Mesendoderm (in vitro differentiated cells): ENCODE measurements around the gene CEP89.

Experiments
- DNase-seq: peaks from one replicate; pipeline ENCODE4 v3.0.0; 2013
- H2AK5ac ChIP-seq: 2 replicates; pipeline ENCODE4 v1.6.1; 2013; ENCODE audit warnings: low read length, inconsistent platforms
- H2BK120ac ChIP-seq: 2 replicates; pipeline ENCODE4 v1.6.1; 2013; ENCODE audit warnings: low read depth, mild to moderate bottlenecking, low read length, moderate library complexity, mixed read lengths
- H2BK15ac ChIP-seq: replicated peaks from 2 replicates; pipeline ENCODE4 v1.6.1; 2013; ENCODE audit warnings: low read depth, mild to moderate bottlenecking, moderate library complexity
- H2BK5ac ChIP-seq: 2 replicates; pipeline ENCODE4 v1.6.1; 2013; ENCODE audit warnings: low read length, inconsistent platforms
- H3K18ac ChIP-seq: 2 replicates; pipeline ENCODE4 v1.6.1; 2013; ENCODE audit warnings: mild to moderate bottlenecking, low read length, mixed read lengths
- H3K23ac ChIP-seq: one replicate; pipeline ENCODE4 v1.6.1; 2013; ENCODE audit warnings: low read length
- H3K27ac ChIP-seq: 2 replicates; pipeline ENCODE4 v1.5.1; 2013; ENCODE audit warnings: low read depth, mild to moderate bottlenecking, inconsistent platforms, low read length, moderate library complexity
- H3K27me3 ChIP-seq: 2 replicates; pipeline ENCODE4 v1.6.1; 2013; ENCODE audit warnings: low read length, control low read depth, mild to moderate bottlenecking, inconsistent platforms; ENCODE audit not compliant: insufficient read depth, poor library complexity
- H3K36me3 ChIP-seq: 2 replicates; pipeline ENCODE4 v1.6.1; 2013; ENCODE audit warnings: low read length, inconsistent platforms; ENCODE audit not compliant: control insufficient read depth, insufficient read depth
- H3K4ac ChIP-seq: one replicate; pipeline ENCODE4 v1.6.1; 2013; ENCODE audit warnings: low read depth, mild to moderate bottlenecking, low read length, moderate library complexity
- H3K4me1 ChIP-seq: 2 replicates; pipeline ENCODE4 v1.6.1; 2013; ENCODE audit warnings: low read depth, low read length, inconsistent platforms; ENCODE audit not compliant: control insufficient read depth
- H3K4me2 ChIP-seq: 2 replicates; pipeline ENCODE4 v1.6.1; 2013; ENCODE audit warnings: low read length
- H3K4me3 ChIP-seq: 2 replicates; pipeline ENCODE4 v1.5.1; 2013; ENCODE audit warnings: mild to moderate bottlenecking, low read length
- H3K56ac ChIP-seq: one replicate; pipeline ENCODE4 v1.6.1; 2013; ENCODE audit warnings: low read length
- H3K79me1 ChIP-seq: 2 replicates; pipeline ENCODE4 v1.6.1; 2013; ENCODE audit warnings: low read length, inconsistent platforms
- H3K79me2 ChIP-seq: 2 replicates; pipeline ENCODE4 v1.6.1; 2013; ENCODE audit warnings: mild to moderate bottlenecking, low read length; ENCODE audit not compliant: control insufficient read depth, insufficient read depth
- H3K9ac ChIP-seq: 2 replicates; pipeline ENCODE4 v1.6.1; 2013; ENCODE audit warnings: low read length, inconsistent platforms
- H4K5ac ChIP-seq: one replicate; pipeline ENCODE4 v1.6.1; 2013; ENCODE audit warnings: low read length
- H4K8ac ChIP-seq: one replicate; pipeline ENCODE4 v1.6.1; 2013; ENCODE audit warnings: low read depth, mild to moderate bottlenecking, control low read depth, low read length, moderate library complexity
- WGBS: extraction: QIAGEN DNeasy Blood & Tissue Kit; methylation state at CpG from one replicate; pipeline ENCODE4 v1.1.7; 2013; ENCODE audit warnings: low lambda C conversion rate, missing lambda C conversion rate; ENCODE audit not compliant: insufficient coverage; ENCODE audit errors: extremely low coverage; 5-methylcytosine and 5-hydroxymethylcytosine counted together

The CEP89 gene

GRCh38 chr19:32977280-32977679 lies 5.5 kb upstream of the CEP89 start:
- Histone ChIP-seq H2AK5ac (no peak overlapping the region), H3K4me3 (no peak overlapping the region), H2BK5ac (no peak overlapping the region), H3K18ac (no peak overlapping the region), H3K23ac (no peak overlapping the region), H4K8ac (no peak overlapping the region), H3K36me3 (peaks cover 3% of the 10 kb centered on the region), H3K27me3 (no peaks in the 10 kb centered on the region), H3K79me1 (no peaks in the 10 kb centered on the region), H3K4me1 (no peaks in the 10 kb centered on the region), H4K5ac (no peak overlapping the region), H3K79me2 (no peaks in the 10 kb centered on the region), H2BK120ac (no peak overlapping the region), H3K9ac (no peak overlapping the region), H3K4me2 (no peak overlapping the region), H2BK15ac (no peak overlapping the region), H3K56ac (no peak overlapping the region), H3K27ac (no peak overlapping the region), H3K4ac (no peak overlapping the region)
- no CpG with 5 or more reads among the region's 7 CpGs for WGBS
- no peak for DNase-seq

GRCh38 chr19:32976223-32976805 lies 4.6 kb upstream of the CEP89 start:
- no peak overlapping the region for H2BK15ac ChIP-seq
- no peak overlapping the region for H3K9ac ChIP-seq
- no CpG with 5 or more reads among the region's 14 CpGs for WGBS
- no peak overlapping the region for H3K23ac ChIP-seq
- H3K36me3 ChIP-seq, result peaks cover 3% of the 10 kb centered on the region
- no peak overlapping the region for H3K4me2 ChIP-seq
- no peak overlapping the region for H2BK120ac ChIP-seq
- H2BK5ac ChIP-seq, result no peak overlapping the region
- H3K79me2 ChIP-seq, result peaks cover 1% of the 10 kb centered on the region
- H4K8ac ChIP-seq, result no peak overlapping the region
- H3K27ac ChIP-seq, result no peak overlapping the region
- no peaks in the 10 kb centered on the region for H3K27me3 ChIP-seq
- H3K4me3 ChIP-seq, result no peak overlapping the region
- no peak overlapping the region for H3K18ac ChIP-seq
- H3K56ac ChIP-seq, result no peak overlapping the region
- DNase-seq, result peak; percentile 65
- no peaks in the 10 kb centered on the region for H3K79me1 ChIP-seq
- H4K5ac ChIP-seq, result no peak overlapping the region
- no peak overlapping the region for H3K4ac ChIP-seq
- no peak overlapping the region for H2AK5ac ChIP-seq
- no peaks in the 10 kb centered on the region for H3K4me1 ChIP-seq

GRCh38 chr19:32971012-32971595 lies 654 bp downstream of the CEP89 start:
- no peak overlapping the region for H4K8ac ChIP-seq
- H3K23ac ChIP-seq, result no peak overlapping the region
- H2AK5ac ChIP-seq, result no peak overlapping the region
- H3K27ac ChIP-seq, result no peak overlapping the region
- no peak overlapping the region for H2BK15ac ChIP-seq
- H3K4me3 ChIP-seq, result peak overlapping the region; percentile 52
- H2BK5ac ChIP-seq, result no peak overlapping the region
- H3K4me2 ChIP-seq, result peak overlapping the region; percentile 37
- H3K18ac ChIP-seq, result no peak overlapping the region
- H3K9ac ChIP-seq, result peak overlapping the region; percentile 65
- no peak for DNase-seq
- peaks cover 3% of the 10 kb centered on the region for H3K36me3 ChIP-seq
- H3K79me2 ChIP-seq, result peaks cover 9% of the 10 kb centered on the region
- H3K27me3 ChIP-seq, result no peaks in the 10 kb centered on the region
- no CpG with 5 or more reads among the region's 21 CpGs for WGBS
- H3K79me1 ChIP-seq, result peaks cover 6% of the 10 kb centered on the region
- H4K5ac ChIP-seq, result no peak overlapping the region
- H3K56ac ChIP-seq, result peak overlapping the region; percentile 68
- no peak overlapping the region for H2BK120ac ChIP-seq
- no peak overlapping the region for H3K4ac ChIP-seq
- no peaks in the 10 kb centered on the region for H3K4me1 ChIP-seq

DNA sequence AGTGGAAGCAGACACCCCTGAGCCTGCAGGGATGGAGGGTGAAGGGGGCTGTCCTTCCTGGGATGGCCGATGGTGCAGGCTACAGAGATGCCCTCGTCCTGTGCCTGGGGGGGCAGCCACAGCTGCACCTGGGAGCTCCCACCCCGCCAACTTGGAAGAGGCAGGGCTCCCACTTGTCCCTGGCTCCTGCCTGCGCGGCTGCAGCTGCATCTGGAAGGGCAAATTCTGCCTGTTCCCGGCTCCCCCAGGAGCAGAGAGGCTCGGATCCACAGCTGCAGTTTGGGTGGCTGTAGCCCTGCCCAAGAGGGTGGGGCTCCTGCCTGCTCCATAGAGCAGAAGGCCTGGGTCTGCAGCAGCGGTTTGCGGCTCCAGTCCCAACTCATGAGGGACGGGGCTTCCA lies 2.2 kb downstream of the CEP89 start:
- Histone ChIP-seq H3K9ac (no peak overlapping the region), H2BK15ac (no peak overlapping the region), H3K27me3 (no peaks in the 10 kb centered on the region), H2BK5ac (no peak overlapping the region), H4K5ac (no peak overlapping the region), H3K18ac (no peak overlapping the region), H3K4ac (no peak overlapping the region), H3K4me1 (no peaks in the 10 kb centered on the region), H2BK120ac (no peak overlapping the region), H3K36me3 (no peaks in the 10 kb centered on the region), H3K79me1 (peaks cover 6% of the 10 kb centered on the region), H2AK5ac (no peak overlapping the region), H4K8ac (no peak overlapping the region), H3K56ac (no peak overlapping the region), H3K27ac (no peak overlapping the region), H3K79me2 (peaks cover 9% of the 10 kb centered on the region), H3K23ac (no peak overlapping the region), H3K4me2 (no peak overlapping the region), H3K4me3 (no peak overlapping the region)
- no CpG with 5 or more reads among the region's 10 CpGs for WGBS
- no peak for DNase-seq

GRCh38 chr19:32966750-32967149 lies 5.0 kb downstream of the CEP89 start:
- Histone ChIP-seq H3K79me2 (peaks cover 9% of the 10 kb centered on the region), H3K56ac (no peak overlapping the region), H3K4me2 (no peak overlapping the region), H3K36me3 (peaks cover 2% of the 10 kb centered on the region), H3K79me1 (peaks cover 6% of the 10 kb centered on the region), H3K4ac (no peak overlapping the region), H3K4me1 (no peaks in the 10 kb centered on the region), H3K27me3 (no peaks in the 10 kb centered on the region), H4K5ac (no peak overlapping the region), H2AK5ac (no peak overlapping the region), H2BK15ac (no peak overlapping the region), H2BK120ac (no peak overlapping the region), H3K27ac (no peak overlapping the region), H3K4me3 (no peak overlapping the region), H3K18ac (no peak overlapping the region), H4K8ac (no peak overlapping the region), H2BK5ac (no peak overlapping the region), H3K9ac (no peak overlapping the region), H3K23ac (no peak overlapping the region)
- no peak for DNase-seq
- WGBS, result no CpG with 5 or more reads among the region's 9 CpGs

DNA sequence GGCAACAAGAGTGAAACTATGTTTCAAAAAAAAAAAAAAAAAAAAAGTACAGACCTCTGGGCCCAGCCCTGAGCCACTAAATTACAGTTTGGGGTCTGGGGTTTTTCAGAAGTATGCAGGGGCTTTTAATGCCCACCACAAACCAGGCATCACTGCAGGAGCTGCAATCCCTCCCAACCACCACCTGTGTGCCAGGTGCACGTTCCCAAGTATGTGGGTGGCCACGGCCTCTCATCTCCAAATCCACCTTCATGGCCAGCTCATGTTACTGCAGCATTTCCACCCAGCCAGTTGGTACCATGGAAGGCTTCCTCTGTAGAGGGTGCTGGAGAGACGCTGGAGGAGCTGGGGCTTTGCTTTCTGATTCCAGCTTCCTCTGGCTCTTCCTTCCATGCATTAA lies 26.5 kb downstream of the CEP89 start:
- Histone ChIP-seq H3K27me3 (no peaks in the 10 kb centered on the region), H4K5ac (no peak overlapping the region), H3K4me1 (no peaks in the 10 kb centered on the region), H3K4me3 (no peak overlapping the region), H3K79me2 (no peaks in the 10 kb centered on the region), H3K79me1 (no peaks in the 10 kb centered on the region), H3K27ac (no peak overlapping the region), H3K18ac (no peak overlapping the region), H2BK5ac (no peak overlapping the region), H3K36me3 (no peaks in the 10 kb centered on the region), H3K4ac (no peak overlapping the region), H3K23ac (no peak overlapping the region), H3K4me2 (no peak overlapping the region), H2AK5ac (no peak overlapping the region), H3K56ac (no peak overlapping the region), H2BK120ac (no peak overlapping the region), H2BK15ac (no peak overlapping the region), H4K8ac (no peak overlapping the region), H3K9ac (no peak overlapping the region)
- DNase-seq, result peak; percentile 2
- WGBS, result no CpG with 5 or more reads among the region's 3 CpGs
